IPS DF 4.7 (cell line): ENCODE results near the gene JUP.
"Not testable (repeated sequence)": the region's sequence is repeated elsewhere in the genome, so short reads cannot be mapped to it uniquely, and the experiment has no call there.

Experiments used
- DNase-seq: peaks from one replicate; pipeline ENCODE4 v3.0.0-alpha.2; 2013; ENCODE audit warnings: low spot score; ENCODE audit errors: extremely low read depth

The JUP gene

DNA sequence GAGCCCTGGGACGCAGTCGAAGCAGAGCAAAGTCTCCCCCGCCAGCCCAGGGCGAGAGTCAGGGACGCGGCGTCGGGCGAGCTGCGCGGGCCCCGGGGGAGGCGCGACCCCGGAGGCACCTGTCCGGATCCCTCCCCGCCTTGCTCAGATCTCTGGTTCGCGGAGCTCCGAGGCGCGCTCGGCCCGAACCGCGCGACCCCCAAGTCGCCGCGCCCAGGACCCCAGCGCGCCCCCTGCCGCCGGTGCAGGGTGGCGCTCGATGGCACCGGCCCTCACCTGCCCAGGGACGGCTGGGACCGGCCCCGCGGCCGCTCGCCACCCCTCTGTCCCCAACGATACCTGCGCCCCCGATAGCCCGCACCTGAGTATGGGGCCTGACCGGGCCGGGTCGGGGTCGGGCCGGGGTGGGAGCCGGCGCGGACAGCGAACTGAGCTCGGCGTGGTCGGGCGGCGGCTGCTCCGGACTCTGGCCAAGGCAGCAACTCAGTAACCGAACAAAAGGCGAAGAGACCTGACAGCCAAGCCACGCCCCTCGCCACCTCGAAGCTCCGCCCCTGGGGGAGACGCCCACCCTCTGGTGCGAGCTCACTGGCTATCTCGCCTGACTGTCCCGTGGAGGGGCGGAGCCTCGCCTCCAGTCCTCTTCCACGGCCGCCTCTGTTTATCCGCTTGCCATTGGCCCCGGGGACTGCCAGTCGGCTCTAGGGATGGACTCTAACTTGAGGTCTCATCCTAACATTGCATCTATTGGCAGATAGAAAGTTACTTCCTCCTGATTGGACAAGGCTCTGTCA is at the start of gene JUP:
JUP (minus strand) TSS at position 485 of the 794 bp plus-strand sequence. CDS start 14,857 bp downstream, outside the sequence.
- peak; percentile 99 for DNase-seq

DNA sequence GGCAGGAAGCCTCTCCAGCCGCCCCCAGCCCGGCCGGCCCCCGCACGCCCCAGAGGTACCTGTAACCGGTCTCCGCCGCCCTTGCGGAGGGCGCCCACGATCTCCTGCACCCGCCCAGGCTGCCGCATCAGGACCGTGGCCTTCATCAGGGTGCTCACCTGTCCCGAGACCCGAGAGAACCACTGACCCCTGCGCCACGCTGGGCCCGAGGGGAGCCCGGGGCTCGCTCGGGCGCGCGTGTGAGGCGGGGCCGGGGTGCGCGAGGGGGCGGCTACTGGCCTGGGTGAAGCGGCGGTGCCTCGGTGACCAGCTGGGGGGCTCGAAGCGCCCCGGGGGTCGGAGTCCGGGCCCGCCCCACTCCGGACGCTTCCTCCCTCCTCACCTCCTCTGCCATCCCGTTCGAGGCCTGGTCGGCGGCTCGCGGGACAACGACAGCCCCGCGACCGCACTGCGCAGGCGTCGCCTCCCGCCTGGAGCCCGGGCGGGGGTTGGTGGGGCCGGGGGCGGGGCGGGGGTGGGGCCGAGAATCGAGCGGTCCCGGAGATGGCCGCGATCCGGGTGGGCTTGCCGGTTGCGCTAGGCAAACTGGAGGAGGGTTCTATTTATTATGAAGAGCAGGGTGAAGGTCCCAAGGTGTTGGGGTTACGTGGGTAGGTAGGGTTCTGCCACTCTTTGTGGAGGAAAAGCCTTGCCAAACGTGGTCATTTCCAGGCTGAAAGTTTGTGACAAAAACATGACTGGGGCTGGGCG is 49.5 kb upstream of the JUP start, which contains the start of gene NT5C3B:
NT5C3B (minus strand) TSS at position 433 of the 750 bp plus-strand sequence; CDS start at position 394, 39 bp downstream.
- no peak for DNase-seq

- DNase-seq, result no peak
Observed at GRCh38 chr17:41835214-41835799, 48.8 kb upstream of the JUP start.

GRCh38 chr17:41829961-41830360 is 43.5 kb upstream of the JUP start:
- DNase-seq, result not testable (repeated sequence)

DNA sequence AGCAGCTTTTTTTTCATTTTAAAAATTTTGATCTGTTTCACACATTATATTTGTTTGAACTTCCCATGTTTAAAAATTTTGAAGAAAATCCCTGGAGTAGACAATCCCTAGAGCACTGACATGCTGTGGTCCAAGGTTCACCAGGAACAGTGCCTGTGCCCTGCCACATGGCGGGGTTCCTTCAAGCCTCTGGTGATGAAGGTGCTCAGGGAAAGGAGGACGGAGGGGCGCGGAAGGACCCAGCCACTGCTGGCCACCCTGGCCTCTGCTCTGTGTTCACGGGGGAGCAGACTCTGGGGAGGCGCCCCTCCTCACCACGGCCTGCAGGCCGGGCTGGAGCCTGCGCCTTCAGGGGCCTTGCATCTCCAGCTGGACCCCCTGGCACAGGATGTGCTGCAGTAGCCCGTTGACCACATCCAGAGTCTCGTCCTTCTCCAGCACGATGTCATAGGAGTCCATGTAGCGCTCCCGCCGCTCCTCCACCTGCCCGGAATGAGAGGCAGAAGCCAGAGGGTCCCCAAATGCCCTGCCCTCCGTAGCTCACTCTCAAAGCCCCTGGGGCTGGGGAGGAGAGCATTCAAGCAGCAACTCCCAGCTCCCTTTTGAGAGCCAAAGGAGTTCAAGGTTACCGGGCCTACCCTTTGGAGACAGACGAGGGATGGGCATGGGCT is 38.8 kb upstream of the JUP start:
- no peak for DNase-seq

GRCh38 chr17:41824086-41824485 is 37.6 kb upstream of the JUP start:
- no peak for DNase-seq

DNA sequence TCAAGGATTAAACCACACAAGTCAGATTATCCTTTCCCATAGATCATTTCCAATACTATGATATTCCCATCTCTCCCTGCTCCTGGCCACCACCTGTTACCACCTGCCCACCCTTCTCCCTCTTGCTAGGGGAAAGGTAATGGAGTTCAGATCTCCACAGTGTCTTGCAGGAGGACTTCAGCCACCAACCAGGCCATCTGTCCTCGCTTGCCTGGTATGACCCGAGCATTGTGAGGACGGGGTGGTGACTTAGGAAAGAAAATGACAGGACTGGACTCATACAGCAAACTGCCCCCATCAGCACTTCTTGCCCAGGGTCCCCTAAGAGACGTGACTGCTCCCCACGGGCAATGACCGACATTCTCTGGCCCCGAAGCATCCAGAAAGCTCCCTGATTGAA is 37.1 kb upstream of the JUP start:
- DNase-seq, result no peak

GRCh38 chr17:41823141-41823524 is 36.6 kb upstream of the JUP start:
- DNase-seq, result no peak

DNA sequence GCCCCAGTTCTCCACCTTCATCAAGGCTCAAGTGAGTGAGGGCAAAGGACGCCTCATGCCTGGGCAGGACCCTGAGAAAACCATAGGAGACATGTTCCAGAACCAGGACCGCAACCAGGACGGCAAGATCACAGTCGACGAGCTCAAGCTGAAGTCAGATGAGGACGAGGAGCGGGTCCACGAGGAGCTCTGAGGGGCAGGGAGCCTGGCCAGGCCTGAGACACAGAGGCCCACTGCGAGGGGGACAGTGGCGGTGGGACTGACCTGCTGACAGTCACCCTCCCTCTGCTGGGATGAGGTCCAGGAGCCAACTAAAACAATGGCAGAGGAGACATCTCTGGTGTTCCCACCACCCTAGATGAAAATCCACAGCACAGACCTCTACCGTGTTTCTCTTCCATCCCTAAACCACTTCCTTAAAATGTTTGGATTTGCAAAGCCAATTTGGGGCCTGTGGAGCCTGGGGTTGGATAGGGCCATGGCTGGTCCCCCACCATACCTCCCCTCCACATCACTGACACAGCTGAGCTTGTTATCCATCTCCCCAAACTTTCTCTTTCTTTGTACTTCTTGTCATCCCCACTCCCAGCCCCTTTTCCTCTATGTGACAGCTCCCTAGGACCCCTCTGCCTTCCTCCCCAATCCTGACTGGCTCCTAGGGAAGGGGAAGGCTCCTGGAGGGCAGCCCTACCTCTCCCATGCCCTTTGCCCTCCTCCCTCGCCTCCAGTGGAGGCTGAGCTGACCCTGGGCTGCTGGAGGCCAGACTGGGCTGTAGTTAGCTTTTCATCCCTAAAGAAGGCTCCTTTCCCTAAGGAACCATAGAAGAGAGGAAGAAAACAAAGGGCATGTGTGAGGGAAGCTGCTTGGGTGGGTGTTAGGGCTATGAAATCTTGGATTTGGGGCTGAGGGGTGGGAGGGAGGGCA is 36.0 kb upstream of the JUP start:
- no peak for DNase-seq

DNA sequence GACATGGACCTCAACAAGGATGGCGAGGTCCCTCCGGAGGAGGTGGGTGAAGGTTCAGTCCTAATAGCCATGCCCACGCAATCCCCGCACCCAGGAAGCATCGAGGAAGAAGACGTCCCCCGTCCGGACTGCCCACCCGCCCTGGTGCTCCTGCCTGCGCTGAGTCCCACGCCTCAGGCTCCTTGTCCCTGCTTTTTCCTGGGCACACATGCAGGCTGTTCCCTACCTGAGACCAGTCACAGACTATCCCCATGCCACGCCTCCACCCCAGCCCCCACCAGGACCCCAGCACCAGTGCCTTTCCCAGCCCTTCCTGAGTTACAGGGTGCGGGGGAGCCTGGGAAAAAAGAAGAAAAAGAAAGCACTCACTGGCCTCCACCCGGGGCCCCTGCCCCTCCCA is 35.3 kb upstream of the JUP start:
- no peak for DNase-seq

DNA sequence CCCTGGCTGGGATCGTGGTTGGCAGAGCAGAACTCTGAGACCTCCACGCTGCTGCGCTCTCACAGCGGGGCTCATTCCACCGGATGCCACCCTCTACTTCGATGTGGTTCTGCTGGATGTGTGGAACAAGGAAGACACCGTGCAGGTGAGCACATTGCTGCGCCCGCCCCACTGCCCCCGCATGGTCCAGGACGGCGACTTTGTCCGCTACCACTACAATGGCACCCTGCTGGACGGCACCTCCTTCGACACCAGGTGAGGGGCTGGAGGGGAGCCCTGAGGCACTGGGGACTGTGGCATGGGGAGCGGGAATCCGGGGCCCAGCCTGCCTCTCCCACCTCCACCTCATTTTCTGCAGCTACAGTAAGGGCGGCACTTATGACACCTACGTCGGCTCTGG is 31.5 kb upstream of the JUP start:
- DNase-seq, result no peak

GRCh38 chr17:41816637-41817320 is 30.3 kb upstream of the JUP start:
- DNase-seq, result no peak

DNA sequence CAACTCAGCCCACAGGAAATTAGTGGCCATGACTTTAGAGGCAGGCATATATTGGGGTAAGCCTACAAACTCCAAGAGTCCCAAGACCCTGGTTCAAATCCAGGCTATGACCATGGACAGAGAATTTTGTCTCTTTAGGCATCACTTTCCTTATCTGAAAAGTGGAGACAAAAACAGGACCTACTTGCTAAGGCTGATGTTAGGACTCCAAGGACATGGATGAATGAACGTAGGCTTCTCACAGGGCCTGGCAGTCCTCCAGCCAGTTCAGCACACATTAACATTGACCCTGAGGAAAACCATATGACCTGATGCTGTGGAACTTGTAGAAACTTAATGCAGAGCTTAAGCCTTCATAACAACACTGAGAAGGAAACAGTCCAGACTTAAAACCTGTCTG is 27.7 kb upstream of the JUP start:
- no peak for DNase-seq

GRCh38 chr17:41813699-41814124 is 27.2 kb upstream of the JUP start:
- DNase-seq, result no peak

GRCh38 chr17:41813152-41813680 is 26.7 kb upstream of the JUP start:
- DNase-seq, result no peak

DNA sequence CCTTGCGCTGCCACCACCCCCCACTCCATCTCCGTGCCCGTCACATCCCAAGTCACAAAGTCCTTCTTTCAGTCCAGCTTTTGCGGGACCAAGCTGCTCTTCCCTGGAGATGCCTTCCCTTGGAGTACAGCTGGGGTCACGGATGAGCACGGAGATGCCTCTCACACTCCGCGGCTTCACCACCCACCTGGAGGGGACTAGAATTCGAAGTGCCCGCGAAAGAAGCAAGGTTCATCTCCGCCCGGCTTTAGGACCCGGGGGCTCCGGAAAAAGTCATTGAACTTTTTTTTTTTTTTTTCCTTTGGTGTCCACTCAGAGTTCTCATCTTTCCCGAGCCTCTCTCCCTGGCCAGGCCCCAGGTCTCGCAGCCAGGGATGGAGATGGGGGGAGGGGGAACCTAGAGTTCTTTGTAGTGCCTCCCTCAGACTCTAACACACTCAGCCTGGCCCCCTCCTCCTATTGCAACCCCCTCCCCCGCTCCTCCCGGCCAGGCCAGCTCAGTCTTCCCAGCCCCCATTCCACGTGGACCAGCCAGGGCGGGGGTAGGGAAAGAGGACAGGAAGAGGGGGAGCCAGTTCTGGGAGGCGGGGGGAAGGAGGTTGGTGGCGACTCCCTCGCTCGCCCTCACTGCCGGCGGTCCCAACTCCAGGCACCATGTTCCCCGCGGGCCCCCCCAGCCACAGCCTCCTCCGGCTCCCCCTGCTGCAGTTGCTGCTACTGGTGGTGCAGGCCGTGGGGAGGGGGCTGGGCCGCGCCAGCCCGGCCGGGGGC is 26.1 kb upstream of the JUP start, which contains the start of gene FKBP10:
FKBP10 (plus strand) TSS at position 624 of the 771 bp plus-strand sequence; CDS start at position 655, 31 bp downstream.
- DNase-seq, result no peak

- no peak for DNase-seq
Observed at GRCh38 chr17:41811549-41812380, 25.3 kb upstream of the JUP start, which contains the start of gene P3H4. TSS of gene P3H4 (minus strand) at chr17:41811949. CDS start at chr17:41811915, 34 bp downstream.
